MM.1S (cell line): ENCODE results near the gene USP5.

ENCODE experiments used
- DNase-seq: peaks from one replicate; pipeline ENCODE4 v3.0.0-alpha.2; 2015
- H2AFZ ChIP-seq: fragments of 300-600 bp; sonication (generic); 2 replicates; pipeline ENCODE4 v1.6.0; 2016; ENCODE audit warnings: antibody characterized with exemption, low read length
- H3F3A ChIP-seq: fragments of 300-600 bp; sonication (generic); 2 replicates; pipeline ENCODE4 v1.6.1; 2016; ENCODE audit warnings: mild to moderate bottlenecking, antibody characterized with exemption, low read length, moderate library complexity, mixed read lengths; ENCODE audit not compliant: insufficient read depth
- H3K27ac ChIP-seq: fragments of 300-600 bp; sonication (generic); 2 replicates; pipeline ENCODE4 v1.5.1; 2016; ENCODE audit warnings: mild to moderate bottlenecking, low read length
- H3K27me3 ChIP-seq: fragments of 300-600 bp; sonication (generic); replicated peaks from 2 replicates; pipeline ENCODE4 v1.6.0; 2016; ENCODE audit warnings: low read length; ENCODE audit not compliant: insufficient read depth
- H3K36me3 ChIP-seq: fragments of 300-600 bp; sonication (generic); replicated peaks from 2 replicates; pipeline ENCODE4 v1.6.1; 2016; ENCODE audit warnings: mild to moderate bottlenecking, low read length, mixed read lengths; ENCODE audit not compliant: insufficient read depth
- H3K4me1 ChIP-seq: fragments of 300-600 bp; sonication (generic); 2 replicates; pipeline ENCODE4 v1.6.1; 2016; ENCODE audit warnings: low read length, mixed read lengths
- H3K4me2 ChIP-seq: fragments of 300-600 bp; sonication (generic); 2 replicates; pipeline ENCODE4 v1.6.0; 2016; ENCODE audit warnings: low read depth, low read length
- H3K4me3 ChIP-seq: fragments of 300-600 bp; sonication (generic); 2 replicates; pipeline ENCODE4 v1.5.1; 2016; ENCODE audit warnings: low read length, mixed read lengths
- H3K79me2 ChIP-seq: fragments of 300-600 bp; sonication (generic); 2 replicates; pipeline ENCODE4 v1.6.1; 2016; ENCODE audit warnings: mixed run types, low read length, mixed read lengths
- H3K9ac ChIP-seq: fragments of 300-600 bp; sonication (generic); 2 replicates; pipeline ENCODE4 v1.6.1; 2016; ENCODE audit warnings: low read length, mixed read lengths
- H3K9me2 ChIP-seq: fragments of 300-600 bp; sonication (generic); replicated peaks from 2 replicates; pipeline ENCODE4 v1.6.1; 2016; ENCODE audit warnings: mild to moderate bottlenecking, low read length, mixed read lengths; ENCODE audit not compliant: insufficient read depth
- H3K9me3 ChIP-seq: fragments of 300-600 bp; sonication (generic); replicated peaks from 2 replicates; pipeline ENCODE4 v1.6.1; 2016; ENCODE audit warnings: mild to moderate bottlenecking, low read length, mixed read lengths; ENCODE audit not compliant: insufficient read depth
- H4K20me1 ChIP-seq: fragments of 300-600 bp; sonication (generic); 2 replicates; pipeline ENCODE4 v1.6.1; 2016; ENCODE audit warnings: mild to moderate bottlenecking, low read length, moderate library complexity, mixed read lengths; ENCODE audit not compliant: insufficient read depth
- EZH2 ChIP-seq: fragments of 300-600 bp; sonication (generic); optimal IDR thresholded peaks from 2 replicates; pipeline ENCODE3; 2017; ENCODE audit warnings: low read depth, mild to moderate bottlenecking, antibody characterized with exemption, low read length, mixed read lengths
- EZH2phosphoT487 ChIP-seq: fragments of 300-600 bp; sonication (generic); IDR thresholded peaks from 2 replicates; pipeline ENCODE4 v1.6.1; 2018; ENCODE audit warnings: antibody characterized with exemption, low read length
- TF ChIP-seq, protein P1 (sequence below): fragments of 300-600 bp; sonication (generic); IDR thresholded peaks from 2 replicates; pipeline ENCODE4 v1.5.1; 2016; ENCODE audit warnings: antibody characterized with exemption, low read length, mixed read lengths

The USP5 gene

DNA sequence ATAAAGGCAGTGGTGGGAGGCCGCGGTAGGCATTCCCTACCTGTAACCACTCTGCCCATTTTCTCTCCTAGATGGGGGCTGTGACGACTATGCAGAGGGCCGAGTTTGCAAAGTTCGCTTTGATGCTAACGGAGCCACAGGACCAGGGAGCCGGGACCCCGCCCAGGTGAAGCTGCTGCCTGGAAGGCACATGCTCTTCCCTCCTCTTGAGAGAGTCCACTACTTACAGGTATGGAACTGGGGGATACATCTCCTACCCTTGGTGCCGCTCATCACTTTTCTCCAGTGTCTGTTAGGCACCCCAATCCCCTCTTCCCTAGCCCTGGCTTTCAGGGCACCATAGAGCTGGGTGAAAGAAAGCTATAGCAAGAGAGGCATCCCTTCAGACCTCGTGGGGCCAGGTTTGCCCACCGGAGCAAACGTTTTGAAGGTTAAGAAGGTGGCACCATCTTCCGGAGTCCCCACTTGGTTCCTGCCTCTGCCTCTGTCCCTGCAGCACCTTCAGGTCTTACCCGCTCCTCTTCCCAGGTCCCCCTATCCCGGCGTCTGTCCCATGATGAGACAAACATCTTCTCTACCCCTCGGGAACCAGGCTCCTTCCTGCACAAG is 25.7 kb upstream of the USP5 start:
- no peaks in the 10 kb centered on the region for H3K9me2 ChIP-seq
- H4K20me1 ChIP-seq: no peaks in the 10 kb centered on the region
- peaks cover 4% of the 10 kb centered on the region; the same call in 1 of the 2 replicates for H3K4me1 ChIP-seq
- no peak overlapping the region for H3K4me2 ChIP-seq
- no peak overlapping the region for H3K27ac ChIP-seq
- H3K36me3 ChIP-seq: no peaks in the 10 kb centered on the region
- H3F3A ChIP-seq: no peaks in the 10 kb centered on the region
- H3K79me2 ChIP-seq: no peaks in the 10 kb centered on the region
- peaks cover 93% of the 10 kb centered on the region for H3K27me3 ChIP-seq
- no peak for TF ChIP-seq EZH2
- no peak for TF ChIP-seq EZH2phosphoT487
- TF ChIP-seq, protein P1, sequence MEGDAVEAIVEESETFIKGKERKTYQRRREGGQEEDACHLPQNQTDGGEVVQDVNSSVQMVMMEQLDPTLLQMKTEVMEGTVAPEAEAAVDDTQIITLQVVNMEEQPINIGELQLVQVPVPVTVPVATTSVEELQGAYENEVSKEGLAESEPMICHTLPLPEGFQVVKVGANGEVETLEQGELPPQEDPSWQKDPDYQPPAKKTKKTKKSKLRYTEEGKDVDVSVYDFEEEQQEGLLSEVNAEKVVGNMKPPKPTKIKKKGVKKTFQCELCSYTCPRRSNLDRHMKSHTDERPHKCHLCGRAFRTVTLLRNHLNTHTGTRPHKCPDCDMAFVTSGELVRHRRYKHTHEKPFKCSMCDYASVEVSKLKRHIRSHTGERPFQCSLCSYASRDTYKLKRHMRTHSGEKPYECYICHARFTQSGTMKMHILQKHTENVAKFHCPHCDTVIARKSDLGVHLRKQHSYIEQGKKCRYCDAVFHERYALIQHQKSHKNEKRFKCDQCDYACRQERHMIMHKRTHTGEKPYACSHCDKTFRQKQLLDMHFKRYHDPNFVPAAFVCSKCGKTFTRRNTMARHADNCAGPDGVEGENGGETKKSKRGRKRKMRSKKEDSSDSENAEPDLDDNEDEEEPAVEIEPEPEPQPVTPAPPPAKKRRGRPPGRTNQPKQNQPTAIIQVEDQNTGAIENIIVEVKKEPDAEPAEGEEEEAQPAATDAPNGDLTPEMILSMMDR: no peak
- H3K9ac ChIP-seq: no peak overlapping the region
- DNase-seq: no peak
- no peaks in the 10 kb centered on the region for H3K9me3 ChIP-seq
- H3K4me3 ChIP-seq: no peak overlapping the region
- no peak overlapping the region for H2AFZ ChIP-seq

DNA sequence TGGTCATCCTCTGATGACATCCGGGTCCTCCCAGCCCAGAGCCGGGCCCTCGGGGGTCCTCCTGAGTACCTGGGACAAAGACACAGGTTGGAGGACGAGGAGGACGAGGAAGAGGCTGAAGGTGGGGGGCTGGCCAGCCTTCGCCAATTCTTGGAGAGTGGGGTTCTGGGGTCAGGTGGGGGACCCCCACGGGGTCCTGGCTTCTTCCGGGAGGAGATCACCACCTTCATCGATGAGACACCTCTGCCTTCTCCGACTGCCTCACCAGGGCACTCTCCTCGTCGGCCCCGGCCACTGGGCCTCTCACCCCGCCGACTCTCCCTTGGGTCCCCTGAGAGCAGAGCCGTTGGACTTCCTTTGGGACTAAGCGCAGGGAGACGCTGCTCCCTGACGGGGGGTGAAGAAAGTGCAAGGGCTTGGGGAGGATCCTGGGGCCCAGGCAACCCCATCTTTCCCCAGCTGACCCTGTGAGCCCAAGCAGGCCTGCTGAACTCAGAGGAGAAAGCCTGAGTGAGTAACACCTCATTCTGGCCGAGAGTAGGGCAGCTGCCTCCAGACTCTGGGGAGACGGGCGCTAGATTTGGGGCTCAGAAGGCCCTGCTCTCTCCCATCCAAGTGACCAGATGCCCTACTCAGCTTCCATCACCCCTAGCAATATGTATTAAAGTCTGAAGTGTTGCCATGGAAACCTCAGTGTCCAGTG is 25.1 kb upstream of the USP5 start:
- H4K20me1 ChIP-seq: no peaks in the 10 kb centered on the region
- no peaks in the 10 kb centered on the region for H3K36me3 ChIP-seq
- peaks cover 96% of the 10 kb centered on the region for H3K27me3 ChIP-seq
- no peak for DNase-seq
- H3K4me2 ChIP-seq: no peak overlapping the region
- no peak overlapping the region for H3K4me3 ChIP-seq
- H3K9me3 ChIP-seq: no peaks in the 10 kb centered on the region
- no peak overlapping the region for H3K27ac ChIP-seq
- no peaks in the 10 kb centered on the region for H3K9me2 ChIP-seq
- no peaks in the 10 kb centered on the region for H3F3A ChIP-seq
- H3K4me1 ChIP-seq: peaks cover 4% of the 10 kb centered on the region; the same call in 1 of the 2 replicates
- no peaks in the 10 kb centered on the region for H3K79me2 ChIP-seq
- H3K9ac ChIP-seq: no peak overlapping the region
- TF ChIP-seq, protein P1: no peak
- TF ChIP-seq EZH2: no peak
- no peak for TF ChIP-seq EZH2phosphoT487
- H2AFZ ChIP-seq: no peak overlapping the region

DNA sequence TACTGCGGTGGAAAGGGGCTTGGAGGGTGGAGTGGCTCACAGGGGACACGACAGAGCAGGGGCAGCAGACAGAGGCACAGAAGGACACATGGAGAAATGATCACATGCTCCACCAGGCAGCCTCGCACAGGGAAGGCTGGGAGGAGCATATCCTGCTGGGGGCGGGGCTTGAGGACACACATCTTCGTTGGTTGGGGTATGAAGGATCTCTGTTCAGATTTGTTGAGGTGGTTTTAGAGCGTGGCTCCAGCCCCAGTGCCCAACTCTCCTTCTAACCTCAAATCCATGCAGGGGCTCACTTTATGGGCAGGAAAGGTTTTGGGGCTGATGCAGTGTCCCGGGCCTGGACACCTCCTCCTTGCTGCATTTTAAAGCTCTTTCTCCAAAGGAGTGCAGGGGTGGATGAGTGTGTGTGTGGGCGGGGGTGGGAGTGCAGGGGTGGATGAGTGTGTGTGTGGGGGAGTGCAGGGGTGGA is 24.5 kb upstream of the USP5 start:
- Histone ChIP-seq H3F3A (no peaks in the 10 kb centered on the region), H3K36me3 (no peaks in the 10 kb centered on the region), H3K79me2 (no peaks in the 10 kb centered on the region), H3K27ac (no peak overlapping the region), H3K4me1 (peaks cover 4% of the 10 kb centered on the region; the same call in 1 of the 2 replicates), H3K9me3 (no peaks in the 10 kb centered on the region), H3K9ac (no peak overlapping the region), H3K9me2 (no peaks in the 10 kb centered on the region), H2AFZ (no peak overlapping the region), H3K4me3 (no peak overlapping the region), H3K27me3 (peaks cover 95% of the 10 kb centered on the region), H4K20me1 (no peaks in the 10 kb centered on the region), H3K4me2 (no peak overlapping the region)
- DNase-seq: no peak
- TF ChIP-seq EZH2phosphoT487: no peak
- no peak for TF ChIP-seq EZH2
- TF ChIP-seq, protein P1: no peak
